HG03064 (cell line): ENCODE data around the gene SRRM1.
"Not testable (repeated sequence)": the region's sequence is repeated elsewhere in the genome, so short reads cannot be mapped to it uniquely, and the experiment has no call there.

ENCODE experiments used
- ATAC-seq: cut with Tn5 transposase; IDR thresholded peaks from one replicate; pipeline ENCODE4 v1.9.1; 2021; ENCODE audit warnings: low read depth; ENCODE audit not compliant: unreplicated experiment

SRRM1 gene

GRCh38 chr1:24641646-24642151, 1.4 kb upstream of the SRRM1 start:
- no peak for ATAC-seq

DNA sequence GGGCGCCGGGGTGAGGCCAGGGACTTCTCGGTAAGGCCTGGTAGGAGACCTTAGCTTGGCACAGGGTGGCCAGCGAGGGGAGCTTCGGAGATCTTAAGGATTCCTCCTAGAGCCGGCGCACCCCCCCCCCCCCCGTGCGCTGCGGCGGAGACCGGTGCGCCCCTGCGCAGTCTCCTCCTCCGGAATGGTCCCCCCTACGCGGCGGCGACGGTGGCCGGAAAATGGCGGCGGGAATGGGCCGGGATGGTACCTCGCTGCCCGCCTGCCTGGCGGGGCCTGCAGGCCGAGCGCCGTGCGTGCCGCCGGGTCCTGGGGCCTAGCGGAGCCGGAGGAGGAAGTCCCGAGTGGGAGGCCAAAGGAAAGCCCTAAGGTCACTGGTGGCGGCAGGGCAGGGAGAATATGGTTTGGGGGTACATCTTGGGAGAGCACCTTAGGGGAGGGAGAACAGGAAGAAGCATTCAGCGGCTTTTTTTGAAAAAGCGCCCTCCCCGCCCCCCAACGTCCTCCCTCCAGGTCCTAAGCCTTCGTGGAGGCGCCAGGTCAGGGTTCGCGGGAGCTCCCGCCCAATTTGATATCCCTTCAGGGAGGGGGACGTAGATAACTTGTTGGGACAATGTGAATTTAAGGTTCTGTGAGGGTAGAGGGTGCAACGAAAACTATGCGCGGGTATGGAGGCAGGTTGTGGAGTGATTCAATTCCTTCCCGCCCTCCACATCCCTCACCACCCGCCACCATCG, 429 bp downstream of the SRRM1 start:
- peak; percentile 12 for ATAC-seq

- no peak for ATAC-seq
Measured at GRCh38 chr1:24644100-24644384, 940 bp downstream of the SRRM1 start.

DNA sequence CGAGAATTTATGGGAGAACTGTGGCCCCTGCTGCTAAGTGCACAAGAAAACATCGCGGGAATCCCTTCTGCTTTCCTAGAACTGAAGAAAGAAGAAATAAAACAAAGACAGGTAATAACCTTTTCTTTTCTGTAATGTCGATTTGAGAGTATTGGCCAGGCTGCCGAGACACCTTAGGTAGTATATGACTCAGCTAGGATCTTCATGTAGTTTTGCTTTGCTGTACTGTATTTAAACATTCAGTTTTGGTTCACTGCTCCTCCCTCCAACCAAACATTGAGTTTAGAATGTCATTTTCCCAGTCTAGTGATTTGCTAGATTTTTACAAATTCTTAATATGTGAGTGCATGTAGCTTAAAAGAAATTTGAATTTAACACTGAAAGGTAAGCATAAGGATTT, 5.8 kb downstream of the SRRM1 start:
- ATAC-seq = no peak

DNA sequence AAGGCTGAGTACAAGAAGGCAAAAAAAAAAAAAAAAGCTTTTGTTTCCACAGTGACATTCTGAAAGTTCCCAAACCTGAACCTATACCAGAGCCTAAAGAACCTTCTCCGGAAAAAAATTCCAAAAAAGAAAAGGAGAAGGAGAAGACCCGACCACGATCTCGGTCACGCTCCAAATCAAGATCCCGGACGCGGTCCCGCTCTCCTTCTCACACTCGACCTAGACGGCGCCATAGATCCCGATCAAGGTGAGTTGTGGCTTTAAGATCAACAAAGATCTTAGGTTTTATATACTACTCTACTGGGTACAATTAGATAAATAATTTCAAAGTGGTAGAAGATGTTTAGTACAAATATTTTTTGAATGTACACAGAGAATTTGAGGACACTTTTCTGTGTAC, 9.3 kb downstream of the SRRM1 start:
- no peak for ATAC-seq

GRCh38 chr1:24654010-24654409, 10.9 kb downstream of the SRRM1 start:
- ATAC-seq = no peak

DNA sequence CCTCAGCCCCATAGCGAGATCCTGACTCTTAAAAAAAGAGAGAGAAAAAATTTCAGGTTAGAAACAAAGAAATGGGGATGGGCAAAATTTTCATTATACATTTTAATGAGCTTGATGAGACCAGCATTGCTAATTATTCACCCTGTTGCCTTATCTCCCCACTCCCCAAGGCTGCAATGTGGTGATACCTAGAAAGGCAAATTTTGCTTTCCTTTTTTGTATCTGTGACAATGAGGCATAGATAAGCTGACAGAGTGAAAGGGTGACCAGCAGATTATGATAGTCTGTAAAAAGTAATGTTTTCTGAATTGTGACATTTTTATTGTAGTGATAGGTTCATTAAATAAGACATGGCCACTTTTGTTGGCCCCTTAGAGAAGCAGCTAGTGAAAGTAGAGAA, 12.9 kb downstream of the SRRM1 start:
- no peak for ATAC-seq

DNA sequence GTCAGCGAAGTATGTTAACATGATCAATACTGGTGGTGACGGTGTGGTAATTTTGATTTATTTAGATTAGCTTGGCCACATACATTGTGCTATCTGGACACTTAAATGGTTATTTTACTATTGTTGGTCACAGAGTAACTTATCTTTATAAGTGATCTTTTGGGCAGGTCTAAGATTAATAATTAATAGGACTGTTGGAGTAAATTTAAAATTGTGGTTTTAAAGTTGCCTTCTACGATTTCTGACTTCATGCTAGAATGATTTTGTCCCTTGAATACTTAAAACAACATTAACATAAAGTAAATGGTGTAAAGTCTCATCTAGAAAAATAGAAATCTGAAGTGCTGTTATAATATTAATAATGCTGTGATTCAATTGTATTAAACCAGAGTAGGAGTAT, 14.7 kb downstream of the SRRM1 start:
- no peak for ATAC-seq

- ATAC-seq = no peak
Measured at GRCh38 chr1:24659166-24659904, 16.2 kb downstream of the SRRM1 start.

DNA sequence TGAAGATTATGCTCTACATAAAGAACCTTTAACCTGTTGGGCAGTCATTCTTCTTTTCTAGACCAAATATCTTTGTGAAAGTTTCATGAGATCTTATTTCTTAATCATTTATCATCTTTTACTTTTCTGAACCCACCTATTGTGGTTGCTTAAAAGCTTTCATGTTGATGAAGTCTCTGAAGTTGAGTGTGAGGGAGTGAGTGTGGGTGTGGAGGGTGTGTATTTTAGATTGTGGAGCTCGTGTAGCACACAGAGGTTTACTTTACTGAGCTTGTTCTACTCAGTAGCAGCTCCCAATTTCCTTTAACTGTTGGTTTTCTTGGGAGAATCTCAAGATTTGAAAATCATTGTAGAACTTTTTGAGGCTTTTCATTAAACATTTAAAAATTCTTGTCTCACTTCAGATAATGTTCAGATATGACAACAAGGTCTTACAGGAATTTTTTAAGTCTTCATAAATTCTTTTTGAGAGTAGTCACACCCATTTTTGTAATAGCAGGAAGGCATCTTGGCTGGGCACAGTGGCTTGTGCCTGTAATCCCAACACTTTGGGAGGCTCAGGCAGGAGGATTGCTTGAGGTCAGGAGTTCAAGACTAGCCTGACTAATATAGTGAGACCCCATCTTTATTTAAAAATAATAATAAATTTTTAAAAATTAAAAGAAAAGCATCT, 17.0 kb downstream of the SRRM1 start:
- no peak for ATAC-seq

DNA sequence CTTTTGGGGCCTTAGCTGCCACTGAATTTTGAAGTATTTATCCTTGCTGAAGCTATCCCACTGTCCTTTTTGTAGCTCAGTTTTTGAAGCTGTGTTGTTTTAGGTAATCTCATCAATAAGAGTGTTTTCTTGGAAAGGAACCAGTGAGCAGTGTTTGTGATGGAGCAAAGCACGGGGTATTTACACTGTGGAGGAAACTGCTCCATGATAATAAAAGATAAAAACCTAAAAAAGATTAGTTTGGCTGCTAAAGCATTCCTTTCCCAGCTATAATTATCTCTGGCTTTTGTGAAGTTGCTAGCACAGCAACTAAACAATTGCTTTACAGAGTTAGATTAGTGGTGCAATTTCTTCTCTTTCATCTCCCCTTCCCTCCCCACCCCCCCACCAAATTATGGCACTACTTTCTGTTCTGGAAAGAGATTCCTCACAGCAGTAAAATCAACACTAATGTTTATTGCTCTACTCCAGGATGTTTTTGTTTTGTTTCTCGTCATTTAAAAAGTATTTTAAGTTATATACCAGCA, 21.5 kb downstream of the SRRM1 start:
- ATAC-seq = no peak

GRCh38 chr1:24666794-24667193, 23.7 kb downstream of the SRRM1 start:
- ATAC-seq = no peak

DNA sequence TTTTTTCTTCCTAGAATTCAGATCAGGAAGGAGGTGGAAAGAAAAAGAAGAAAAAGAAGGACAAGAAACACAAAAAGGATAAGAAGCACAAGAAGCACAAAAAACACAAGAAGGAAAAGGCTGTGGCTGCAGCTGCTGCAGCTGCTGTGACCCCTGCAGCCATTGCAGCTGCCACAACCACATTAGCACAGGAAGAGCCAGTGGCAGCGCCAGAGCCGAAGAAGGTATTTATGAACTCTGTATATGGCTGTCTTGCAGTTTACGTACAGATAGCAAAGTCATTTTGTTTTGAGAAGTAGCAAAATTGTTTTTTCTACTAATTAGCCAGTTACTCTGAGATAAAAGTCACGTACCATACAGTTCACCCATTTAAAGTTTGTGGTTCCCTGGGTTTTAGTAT, 28.3 kb downstream of the SRRM1 start:
- ATAC-seq = not testable (repeated sequence)

- ATAC-seq = not testable (repeated sequence)
Measured at GRCh38 chr1:24672686-24673085, 29.6 kb downstream of the SRRM1 start.

DNA sequence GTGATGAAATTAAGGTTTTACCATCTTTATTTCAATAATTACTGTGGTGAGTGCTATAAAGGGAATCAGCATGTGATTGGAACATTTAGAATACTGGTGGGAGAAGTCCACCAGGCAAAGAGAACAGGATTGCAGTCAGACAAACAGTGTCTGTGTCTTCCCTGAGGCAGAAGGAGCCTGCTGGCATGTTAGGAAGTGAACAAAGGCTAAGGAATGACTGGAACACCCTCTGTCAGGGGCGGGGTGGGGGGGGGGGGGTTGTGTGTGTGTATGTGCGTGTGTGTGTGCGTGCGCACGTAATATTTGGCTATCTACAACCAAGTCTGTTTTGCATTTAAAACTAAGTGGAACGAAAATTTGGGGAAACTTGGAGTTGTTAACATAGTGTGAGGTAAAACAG, 30.2 kb downstream of the SRRM1 start:
- ATAC-seq = no peak

DNA sequence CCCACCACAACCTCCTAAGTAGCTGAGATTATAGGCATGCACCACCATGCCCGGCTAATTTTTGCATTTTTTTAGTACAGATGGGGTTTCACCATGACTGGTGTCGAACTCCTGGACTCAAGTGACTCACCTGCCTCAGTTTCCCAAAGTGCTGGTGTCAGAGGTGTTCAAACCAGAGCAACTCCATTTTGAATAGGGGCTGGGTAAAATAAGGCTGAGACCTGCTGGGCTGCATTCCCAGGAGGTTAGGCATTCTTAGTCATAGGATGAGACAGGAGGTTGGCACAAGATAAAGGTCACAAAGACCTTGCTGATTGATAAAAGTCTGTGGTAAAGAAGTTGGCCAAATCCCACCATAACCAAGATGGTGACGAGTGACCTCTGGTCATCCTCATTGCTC, 35.3 kb downstream of the SRRM1 start:
- not testable (repeated sequence) for ATAC-seq

DNA sequence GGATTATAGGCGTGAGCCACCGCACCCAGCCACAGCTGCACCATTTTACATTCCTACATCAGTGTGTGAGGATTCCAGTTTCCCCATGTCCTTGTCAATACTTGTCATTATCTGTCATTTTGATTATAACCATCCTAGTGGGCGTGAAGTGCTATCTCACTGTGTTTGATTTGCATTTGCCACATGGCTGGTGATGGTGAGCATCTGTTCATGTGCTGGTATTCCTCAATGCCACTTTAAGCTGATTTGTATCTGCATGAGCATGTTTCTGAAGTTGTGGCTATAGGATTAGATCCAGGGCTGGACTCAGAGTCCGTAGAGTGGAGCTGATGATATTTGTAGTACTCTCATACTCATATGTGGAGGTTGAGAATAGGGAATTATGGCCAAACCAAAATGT, 36.6 kb downstream of the SRRM1 start:
- ATAC-seq = no peak

GRCh38 chr1:24683713-24684162, 40.6 kb downstream of the SRRM1 start:
- ATAC-seq = no peak

GRCh38 chr1:24688033-24688432, 44.9 kb downstream of the SRRM1 start:
- ATAC-seq = no peak

GRCh38 chr1:24688621-24689195, 45.6 kb downstream of the SRRM1 start:
- no peak for ATAC-seq

GRCh38 chr1:24691051-24691450, 47.9 kb downstream of the SRRM1 start:
- ATAC-seq = no peak
